ENCODE data around the gene ATP12A. TPM values are rescaled to one million over a fixed set of nuclear protein-coding genes. Genes with fewer than 3 reads are reported as not detected.

Gene ATP12A
- total and polyA plus RNA-seq, 2 of the 8 experiments (the other 6 are each of a cell fraction or from before 2014, with no cell fraction given), result 0.80 to 1.3 TPM

DNA sequence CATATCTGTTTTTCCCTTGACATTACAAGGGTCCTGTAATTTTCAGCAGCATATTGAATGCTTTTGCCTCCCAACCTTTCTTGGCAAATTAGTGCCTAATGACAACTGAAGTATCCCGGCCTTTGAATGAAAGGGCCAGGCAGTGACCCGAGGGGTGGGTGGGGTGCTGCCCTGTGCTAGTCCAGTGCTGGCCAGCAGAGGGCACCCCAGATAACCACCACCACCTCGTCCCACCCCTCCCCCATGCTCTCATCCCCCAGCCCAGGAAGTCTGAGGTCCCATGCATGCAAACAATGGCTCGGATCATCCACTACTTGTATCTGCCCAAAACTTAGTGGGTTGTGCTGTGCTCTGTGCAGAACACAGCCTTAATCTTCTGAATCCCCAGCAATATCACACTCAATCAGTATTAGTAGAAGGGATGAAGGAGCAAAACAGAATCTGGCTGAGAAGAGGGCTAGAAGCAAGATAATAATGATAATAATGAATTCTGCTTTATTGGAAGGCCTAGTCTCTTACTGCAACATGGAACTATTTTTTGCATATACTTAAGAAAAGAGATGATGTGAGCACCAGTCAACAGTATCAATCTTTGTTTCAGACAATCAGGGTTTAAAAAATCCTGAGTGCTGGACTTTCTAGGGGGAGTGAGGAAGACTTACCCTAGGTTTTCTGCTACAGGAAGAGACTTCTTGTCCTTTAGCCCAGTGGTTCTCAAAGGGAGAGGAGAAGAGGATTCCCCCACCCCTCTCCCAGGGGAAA is 3.8 kb downstream of the ATP12A start (continued):
- TF ChIP-seq NANOG (IDR thresholded peaks at IDR 0.05; ENCODE audit: insufficient read depth, low read depth, low read length, poor library complexity, severe bottlenecking) (no peak), POLR2A (IDR thresholded peaks at IDR 0.05; ENCODE audit: control extremely low read depth in 1 of 2, low read depth in 2 of 2, low read length in 2 of 2) (no peak), RAD21 (IDR thresholded peaks at IDR 0.05 in 1 of 2, conservative IDR thresholded peaks at IDR 0.05 in 1 of 2; ENCODE audit: low read depth in 2 of 2, low read length in 2 of 2) (peak; percentile 58 to 69), CTBP2 (IDR thresholded peaks at IDR 0.05; ENCODE audit: borderline replicate concordance, insufficient read depth, insufficient read length, low read length) (no peak), CBX5 (IDR thresholded peaks at IDR 0.05; ENCODE audit: low read depth, low read length) (no peak), CBX8 (IDR thresholded peaks at IDR 0.05; ENCODE audit: borderline replicate concordance, low read depth, low read length) (no peak), SIN3A (conservative IDR thresholded peaks at IDR 0.05 in 1 of 2, IDR thresholded peaks at IDR 0.05 in 1 of 2; ENCODE audit: low read depth in 1 of 2, low read length in 2 of 2) (no peak), ASH2L (IDR thresholded peaks at IDR 0.05; ENCODE audit: low read length) (peak; percentile 49), SP1 (IDR thresholded peaks at IDR 0.05; ENCODE audit: low read depth, low read length) (0 out of 2 replicates have a peak, but pooled peaks have one; percentile 35), SP2 (IDR thresholded peaks at IDR 0.05; ENCODE audit: low read length) (no peak), SP4 (IDR thresholded peaks at IDR 0.05; ENCODE audit: low read length) (no peak; the same call in 1 of the 2 replicates)
- TF ChIP-seq, protein P1, sequence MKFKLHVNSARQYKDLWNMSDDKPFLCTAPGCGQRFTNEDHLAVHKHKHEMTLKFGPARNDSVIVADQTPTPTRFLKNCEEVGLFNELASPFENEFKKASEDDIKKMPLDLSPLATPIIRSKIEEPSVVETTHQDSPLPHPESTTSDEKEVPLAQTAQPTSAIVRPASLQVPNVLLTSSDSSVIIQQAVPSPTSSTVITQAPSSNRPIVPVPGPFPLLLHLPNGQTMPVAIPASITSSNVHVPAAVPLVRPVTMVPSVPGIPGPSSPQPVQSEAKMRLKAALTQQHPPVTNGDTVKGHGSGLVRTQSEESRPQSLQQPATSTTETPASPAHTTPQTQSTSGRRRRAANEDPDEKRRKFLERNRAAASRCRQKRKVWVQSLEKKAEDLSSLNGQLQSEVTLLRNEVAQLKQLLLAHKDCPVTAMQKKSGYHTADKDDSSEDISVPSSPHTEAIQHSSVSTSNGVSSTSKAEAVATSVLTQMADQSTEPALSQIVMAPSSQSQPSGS (IDR thresholded peaks at IDR 0.05; ENCODE audit: low read length), result no peak
- TF ChIP-seq, protein P2, sequence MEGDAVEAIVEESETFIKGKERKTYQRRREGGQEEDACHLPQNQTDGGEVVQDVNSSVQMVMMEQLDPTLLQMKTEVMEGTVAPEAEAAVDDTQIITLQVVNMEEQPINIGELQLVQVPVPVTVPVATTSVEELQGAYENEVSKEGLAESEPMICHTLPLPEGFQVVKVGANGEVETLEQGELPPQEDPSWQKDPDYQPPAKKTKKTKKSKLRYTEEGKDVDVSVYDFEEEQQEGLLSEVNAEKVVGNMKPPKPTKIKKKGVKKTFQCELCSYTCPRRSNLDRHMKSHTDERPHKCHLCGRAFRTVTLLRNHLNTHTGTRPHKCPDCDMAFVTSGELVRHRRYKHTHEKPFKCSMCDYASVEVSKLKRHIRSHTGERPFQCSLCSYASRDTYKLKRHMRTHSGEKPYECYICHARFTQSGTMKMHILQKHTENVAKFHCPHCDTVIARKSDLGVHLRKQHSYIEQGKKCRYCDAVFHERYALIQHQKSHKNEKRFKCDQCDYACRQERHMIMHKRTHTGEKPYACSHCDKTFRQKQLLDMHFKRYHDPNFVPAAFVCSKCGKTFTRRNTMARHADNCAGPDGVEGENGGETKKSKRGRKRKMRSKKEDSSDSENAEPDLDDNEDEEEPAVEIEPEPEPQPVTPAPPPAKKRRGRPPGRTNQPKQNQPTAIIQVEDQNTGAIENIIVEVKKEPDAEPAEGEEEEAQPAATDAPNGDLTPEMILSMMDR (IDR thresholded peaks at IDR 0.05; ENCODE audit: control extremely low read depth in 1 of 3, insufficient read depth in 1 of 3, low read depth in 1 of 3, low read length in 3 of 3), result peak; percentile 80 to 96 (median 80)

Data from H1 (cell line).